Esophagus (tissue), 2 donors: Measurements from ENCODE around the gene LRP10. TPM values are rescaled to one million over a fixed set of nuclear protein-coding genes. Genes with fewer than 3 reads are reported as not detected.
"Not testable (repeated sequence)": the region's sequence is repeated elsewhere in the genome, so short reads cannot be mapped to it uniquely, and the experiment has no call there.

ENCODE experiments used
- H3K27ac ChIP-seq, 2 donors: one replicate each; pipeline ENCODE4 v1.5.1; 2013; ENCODE audit warnings: low read depth in 2 of 2, mild to moderate bottlenecking in 2 of 2, inconsistent platforms in 1 of 2, low read length in 1 of 2, moderate library complexity in 1 of 2
- H3K27me3 ChIP-seq, 2 donors: one replicate each; pipeline ENCODE4 v1.6.1; 2013; ENCODE audit warnings: low read length in 2 of 2, control low read depth in 1 of 2, mild to moderate bottlenecking in 1 of 2; ENCODE audit not compliant: insufficient read depth in 2 of 2, control insufficient read depth in 1 of 2
- H3K36me3 ChIP-seq, 2 donors: one replicate each; pipeline ENCODE4 v1.6.1; 2013; ENCODE audit warnings: low read length in 1 of 2; ENCODE audit not compliant: control insufficient read depth in 2 of 2, insufficient read depth in 2 of 2
- H3K4me1 ChIP-seq, 2 donors: one replicate each; pipeline ENCODE4 v1.6.1; 2013; ENCODE audit warnings: low read length in 1 of 2; ENCODE audit not compliant: control insufficient read depth in 2 of 2, insufficient read depth in 2 of 2
- H3K4me3 ChIP-seq, 2 donors: one replicate each; pipeline ENCODE4 v1.5.1; 2013; ENCODE audit warnings: low read length in 2 of 2, mild to moderate bottlenecking in 2 of 2, low read depth in 1 of 2, moderate library complexity in 1 of 2
- H3K9me3 ChIP-seq, 2 donors: one replicate each; pipeline ENCODE4 v1.6.1; 2013; ENCODE audit warnings: mild to moderate bottlenecking in 2 of 2, low read depth in 1 of 2, low read length in 1 of 2, moderate library complexity in 1 of 2; ENCODE audit not compliant: control insufficient read depth in 2 of 2, insufficient read depth in 1 of 2
- WGBS, 2 donors: extraction: QIAGEN DNeasy Blood & Tissue Kit; methylation state at CpG; one replicate each; pipeline ENCODE4 v1.1.7; 2013; 5-methylcytosine and 5-hydroxymethylcytosine counted together
- polyA plus RNA-seq, 2 donors: library from polyadenylated mRNA; stranded (reverse); fragments of 200-250 nt; gene quantifications; one replicate each; pipeline ENCODE4 v1.2.3, GENCODE V29; 2013
- donor health status: healthy with polysubstance abuse.
- donor health status: Bipolar disorder and iron deficiency.

Gene LRP10
- polyA plus RNA-seq, 2 donors = 69.8 to 129 TPM

- peaks cover 13 to 41% of the 10 kb centered on the region in 2 donors for H3K4me1 ChIP-seq
- no peaks in the 10 kb centered on the region for H3K27me3 ChIP-seq
- H3K9me3 ChIP-seq = no peaks in the 10 kb centered on the region
- H3K27ac ChIP-seq = peak overlapping the region; percentile 84 to 93
- WGBS, 2 donors = 13 to 28% methylated on average over 12 of the region's 12 CpGs
- no peak overlapping the region for H3K4me3 ChIP-seq
- H3K36me3 ChIP-seq = peaks cover 6 to 30% of the 10 kb centered on the region in 2 donors
Observed at GRCh38 chr14:22848351-22849164, 23.0 kb upstream of the LRP10 start.

- peak overlapping the region; percentile 84 to 93 for H3K27ac ChIP-seq
- H3K36me3 ChIP-seq = peaks cover 6 to 27% of the 10 kb centered on the region in 2 donors
- H3K4me1 ChIP-seq = peaks cover 13 to 41% of the 10 kb centered on the region in 2 donors
- WGBS, 2 donors = 33 to 59% methylated on average over 17 to 19 of the region's 19 CpGs
- no peaks in the 10 kb centered on the region for H3K27me3 ChIP-seq
- no peaks in the 10 kb centered on the region for H3K9me3 ChIP-seq
- H3K4me3 ChIP-seq = no peak overlapping the region
Observed at GRCh38 chr14:22849212-22849819, 22.2 kb upstream of the LRP10 start.

- no peaks in the 10 kb centered on the region for H3K9me3 ChIP-seq
- no peak overlapping the region for H3K4me3 ChIP-seq
- 50 to 53% methylated on average over 9 of the region's 9 CpGs for whole genome bisulfite sequencing, 2 donors
- peaks cover under 1 to 9% of the 10 kb centered on the region in 2 donors for H3K36me3 ChIP-seq
- peak overlapping the region; percentile 65 to 89 for H3K27ac ChIP-seq
- no peaks in the 10 kb centered on the region for H3K27me3 ChIP-seq
- H3K4me1 ChIP-seq = peaks cover 8 to 38% of the 10 kb centered on the region in 2 donors
Observed at GRCh38 chr14:22850944-22851764, 20.4 kb upstream of the LRP10 start.

GRCh38 chr14:22852178-22852577 is 19.4 kb upstream of the LRP10 start:
- Histone ChIP-seq H3K4me1 (peaks cover 4 to 32% of the 10 kb centered on the region in 2 donors), H3K27ac (peak overlapping the region in 1 of 2 donors; percentile 65)
- WGBS, 2 donors = 73 to 83% methylated on average over 10 to 12 of the region's 12 CpGs
- H3K4me3 ChIP-seq, H3K27me3 ChIP-seq, H3K9me3 ChIP-seq, H3K36me3 ChIP-seq: not testable (repeated sequence)

GRCh38 chr14:22852599-22852939 is 19.0 kb upstream of the LRP10 start:
- H3K36me3 ChIP-seq = no peaks in the 10 kb centered on the region
- no peaks in the 10 kb centered on the region for H3K9me3 ChIP-seq
- peak overlapping the region in 1 of 2 donors; percentile 83 for H3K27ac ChIP-seq
- 65 to 67% methylated on average over 2 of the region's 2 CpGs for WGBS, 2 donors
- H3K27me3 ChIP-seq = no peaks in the 10 kb centered on the region
- peaks cover 4 to 31% of the 10 kb centered on the region in 2 donors for H3K4me1 ChIP-seq
- H3K4me3 ChIP-seq = no peak overlapping the region

GRCh38 chr14:22852940-22853767 is 18.4 kb upstream of the LRP10 start:
- Histone ChIP-seq H3K27me3 (no peaks in the 10 kb centered on the region), H3K36me3 (no peaks in the 10 kb centered on the region), H3K4me3 (peak overlapping the region; percentile 16 to 45), H3K4me1 (peaks cover 4 to 25% of the 10 kb centered on the region in 2 donors), H3K27ac (peak overlapping the region; percentile 43 to 83), H3K9me3 (no peaks in the 10 kb centered on the region)
- 1 to 2% methylated on average over 20 of the region's 20 CpGs for WGBS, 2 donors

GRCh38 chr14:22854296-22854695 is 17.2 kb upstream of the LRP10 start:
- not testable (repeated sequence) for H3K9me3 ChIP-seq, H3K27ac ChIP-seq, H3K27me3 ChIP-seq, H3K4me3 ChIP-seq, H3K36me3 ChIP-seq
- H3K4me1 ChIP-seq = peaks cover 4 to 17% of the 10 kb centered on the region in 2 donors
- 94 to 96% methylated on average over 11 of the region's 11 CpGs for WGBS, 2 donors

- no peaks in the 10 kb centered on the region for H3K27me3 ChIP-seq
- no peaks in the 10 kb centered on the region for H3K9me3 ChIP-seq
- H3K27ac ChIP-seq = no peak overlapping the region
- no peaks in the 10 kb centered on the region for H3K36me3 ChIP-seq
- WGBS, 2 donors = 86 to 93% methylated on average over 8 of the region's 8 CpGs
- peaks cover 4 to 12% of the 10 kb centered on the region in 2 donors for H3K4me1 ChIP-seq
- no peak overlapping the region for H3K4me3 ChIP-seq
Observed at GRCh38 chr14:22854963-22855724, 16.4 kb upstream of the LRP10 start.
